ENCODE results near the gene RAB20.

GRCh38 chr13:110533771-110534670 is 27.5 kb downstream of the RAB20 start:
- TF ChIP-seq POLR2A (IDR thresholded peaks at IDR 0.05): no peak
- TF ChIP-seq, protein P1, sequence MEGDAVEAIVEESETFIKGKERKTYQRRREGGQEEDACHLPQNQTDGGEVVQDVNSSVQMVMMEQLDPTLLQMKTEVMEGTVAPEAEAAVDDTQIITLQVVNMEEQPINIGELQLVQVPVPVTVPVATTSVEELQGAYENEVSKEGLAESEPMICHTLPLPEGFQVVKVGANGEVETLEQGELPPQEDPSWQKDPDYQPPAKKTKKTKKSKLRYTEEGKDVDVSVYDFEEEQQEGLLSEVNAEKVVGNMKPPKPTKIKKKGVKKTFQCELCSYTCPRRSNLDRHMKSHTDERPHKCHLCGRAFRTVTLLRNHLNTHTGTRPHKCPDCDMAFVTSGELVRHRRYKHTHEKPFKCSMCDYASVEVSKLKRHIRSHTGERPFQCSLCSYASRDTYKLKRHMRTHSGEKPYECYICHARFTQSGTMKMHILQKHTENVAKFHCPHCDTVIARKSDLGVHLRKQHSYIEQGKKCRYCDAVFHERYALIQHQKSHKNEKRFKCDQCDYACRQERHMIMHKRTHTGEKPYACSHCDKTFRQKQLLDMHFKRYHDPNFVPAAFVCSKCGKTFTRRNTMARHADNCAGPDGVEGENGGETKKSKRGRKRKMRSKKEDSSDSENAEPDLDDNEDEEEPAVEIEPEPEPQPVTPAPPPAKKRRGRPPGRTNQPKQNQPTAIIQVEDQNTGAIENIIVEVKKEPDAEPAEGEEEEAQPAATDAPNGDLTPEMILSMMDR (IDR thresholded peaks at IDR 0.05 in 8 of 11, conservative IDR thresholded peaks at IDR 0.05 in 3 of 11): no peak
- TF ChIP-seq POLR2AphosphoS5 (IDR thresholded peaks at IDR 0.05): peak in 1 of 3 donors; percentile 29

Data from spleen (tissue), 7 donors.